ENCODE measurements around the gene ALKBH5. TPM values are rescaled to one million over a fixed set of nuclear protein-coding genes. Genes with fewer than 3 reads are reported as not detected.

The ALKBH5 gene
- total RNA-seq, 2 experiments from 2014 or later, result 99.3 to 125 TPM

DNA sequence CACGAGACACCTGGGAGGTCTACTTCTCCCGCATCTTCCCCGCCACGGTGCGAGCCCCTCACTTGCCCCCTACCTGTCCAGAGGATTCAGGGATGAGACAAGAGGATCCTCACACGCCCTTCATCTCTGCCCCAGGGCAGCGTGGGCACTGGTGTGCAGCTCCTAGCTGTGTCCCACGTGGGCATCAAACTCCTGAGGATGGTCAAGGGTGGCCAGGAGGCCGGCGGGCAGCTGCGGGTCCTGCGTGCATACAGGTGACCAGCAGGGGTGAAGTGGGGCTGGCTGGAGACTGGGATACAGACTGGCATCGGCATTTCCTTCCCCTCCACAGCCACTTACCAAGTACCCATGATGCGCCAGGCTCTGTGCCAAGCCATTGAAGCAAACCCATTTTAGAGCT, 28.4 kb upstream of the ALKBH5 start:
- H3K27ac ChIP-seq (ENCODE audit: low read depth, low read length, poor library complexity, severe bottlenecking), result no peak overlapping the region
- POLR2A ChIA-PET, result interaction anchor here (0.6 kb wide), 1 partner anchor 25 kb away, joined by 3 read pairs; no protein-coding TSS in a partner anchor
- H2AFZ ChIP-seq (ENCODE audit: low read length), result no peak overlapping the region
- DNase-seq (ENCODE audit: low spot score), result no peak
- H3K9me3 ChIP-seq (ENCODE audit: low read length), result no peaks in the 10 kb centered on the region
- H3K4me1 ChIP-seq (ENCODE audit: insufficient read depth, low read length, poor library complexity, severe bottlenecking), result peaks cover 27% of the 10 kb centered on the region
- CTCF ChIA-PET (ENCODE audit: unreplicated experiment), result interaction anchor here (1.3 kb wide), 1 partner anchor 11 kb away, joined by 3 read pairs; no protein-coding TSS in a partner anchor
- no TSS peak for BruUV-seq (replicated peaks)
- H3K79me2 ChIP-seq (ENCODE audit: insufficient read depth, low read depth, low read length), result no peaks in the 10 kb centered on the region
- no peak overlapping the region for H3K4me2 ChIP-seq (ENCODE audit: low read length)
- no peak for TF ChIP-seq EZH2phosphoT487 (IDR thresholded peaks at IDR 0.05; ENCODE audit: borderline replicate concordance, low read depth, low read length)
- TF ChIP-seq, protein P1, sequence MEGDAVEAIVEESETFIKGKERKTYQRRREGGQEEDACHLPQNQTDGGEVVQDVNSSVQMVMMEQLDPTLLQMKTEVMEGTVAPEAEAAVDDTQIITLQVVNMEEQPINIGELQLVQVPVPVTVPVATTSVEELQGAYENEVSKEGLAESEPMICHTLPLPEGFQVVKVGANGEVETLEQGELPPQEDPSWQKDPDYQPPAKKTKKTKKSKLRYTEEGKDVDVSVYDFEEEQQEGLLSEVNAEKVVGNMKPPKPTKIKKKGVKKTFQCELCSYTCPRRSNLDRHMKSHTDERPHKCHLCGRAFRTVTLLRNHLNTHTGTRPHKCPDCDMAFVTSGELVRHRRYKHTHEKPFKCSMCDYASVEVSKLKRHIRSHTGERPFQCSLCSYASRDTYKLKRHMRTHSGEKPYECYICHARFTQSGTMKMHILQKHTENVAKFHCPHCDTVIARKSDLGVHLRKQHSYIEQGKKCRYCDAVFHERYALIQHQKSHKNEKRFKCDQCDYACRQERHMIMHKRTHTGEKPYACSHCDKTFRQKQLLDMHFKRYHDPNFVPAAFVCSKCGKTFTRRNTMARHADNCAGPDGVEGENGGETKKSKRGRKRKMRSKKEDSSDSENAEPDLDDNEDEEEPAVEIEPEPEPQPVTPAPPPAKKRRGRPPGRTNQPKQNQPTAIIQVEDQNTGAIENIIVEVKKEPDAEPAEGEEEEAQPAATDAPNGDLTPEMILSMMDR (conservative IDR thresholded peaks at IDR 0.05; ENCODE audit: low read length), result no peak
- intact Hi-C loops (cut with micrococcal nuclease; ENCODE audit: unreplicated experiment), result loop anchor here (10.0 kb wide), 1 partner anchor 60 kb away; no protein-coding TSS in a partner anchor
- no peaks in the 10 kb centered on the region for H4K20me1 ChIP-seq (ENCODE audit: insufficient read depth, low read length)
- H3K9me2 ChIP-seq (ENCODE audit: insufficient read depth, low read length), result no peaks in the 10 kb centered on the region
- no peaks in the 10 kb centered on the region for H3K36me3 ChIP-seq (ENCODE audit: insufficient read depth, low read length)
- no peak overlapping the region for H3K4me3 ChIP-seq (ENCODE audit: low read depth, low read length, poor library complexity, severe bottlenecking)

DNA sequence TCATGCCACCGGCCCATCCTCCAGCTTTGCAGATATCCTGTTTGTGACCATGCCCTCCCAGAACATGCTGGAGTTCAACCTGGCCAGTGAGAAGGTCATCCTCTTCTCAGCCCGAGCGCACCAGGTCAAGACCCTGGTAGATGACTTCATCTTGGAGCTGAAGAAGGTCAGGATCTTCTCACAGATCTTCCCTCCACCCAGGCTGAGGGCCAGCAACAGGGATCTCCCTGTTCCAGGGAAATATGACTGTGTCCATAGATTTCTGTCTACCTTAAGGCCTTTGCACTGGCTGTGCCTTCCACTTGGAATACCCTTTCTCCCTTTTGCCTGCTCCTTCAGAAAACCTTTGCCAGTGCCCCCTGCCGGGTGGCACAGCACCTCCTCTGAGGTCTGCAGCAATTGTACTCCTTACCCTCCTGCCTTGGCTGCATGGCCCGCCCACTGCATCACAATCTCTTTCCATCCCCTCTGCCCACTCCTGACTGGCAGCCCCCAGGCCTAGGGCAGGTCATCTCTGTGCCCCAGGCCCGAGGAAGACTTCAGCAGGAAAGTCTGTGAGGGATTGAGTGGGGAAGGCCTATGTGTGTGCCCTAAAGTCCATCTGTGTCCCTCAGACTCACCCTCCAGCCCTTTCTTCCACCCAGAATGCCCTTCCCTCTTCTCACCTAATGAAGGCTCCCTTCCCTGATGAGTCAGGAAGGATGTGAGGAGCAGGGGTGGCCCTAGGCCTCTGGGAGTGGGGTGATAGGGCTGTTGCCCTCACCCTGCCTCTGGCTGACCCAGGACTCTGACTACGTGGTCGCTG, 27.3 kb upstream of the ALKBH5 start:
- no peak overlapping the region for H3K4me2 ChIP-seq (ENCODE audit: low read length)
- H2AFZ ChIP-seq (ENCODE audit: low read length), result no peak overlapping the region
- no TSS peak for BruUV-seq (replicated peaks)

More for the DNA sequence above, 27.3 kb upstream of the ALKBH5 start:
- TF ChIP-seq, protein P1 (conservative IDR thresholded peaks at IDR 0.05; ENCODE audit: low read length), result peak; percentile 60
- no peak for TF ChIP-seq EZH2phosphoT487 (IDR thresholded peaks at IDR 0.05; ENCODE audit: borderline replicate concordance, low read depth, low read length)
- peaks cover 33% of the 10 kb centered on the region for H3K4me1 ChIP-seq (ENCODE audit: insufficient read depth, low read length, poor library complexity, severe bottlenecking)
- DNase-seq (ENCODE audit: low spot score), result no peak
- no peaks in the 10 kb centered on the region for H4K20me1 ChIP-seq (ENCODE audit: insufficient read depth, low read length)
- CTCF ChIA-PET (ENCODE audit: unreplicated experiment), result interaction anchor here (1.3 kb wide), 1 partner anchor 10 kb away, joined by 3 read pairs; no protein-coding TSS in a partner anchor
- H3K36me3 ChIP-seq (ENCODE audit: insufficient read depth, low read length), result no peaks in the 10 kb centered on the region
- H3K9me2 ChIP-seq (ENCODE audit: insufficient read depth, low read length), result no peaks in the 10 kb centered on the region
- intact Hi-C loops (cut with micrococcal nuclease; ENCODE audit: unreplicated experiment), result loop anchor here (10.0 kb wide), 1 partner anchor 62 kb away; no protein-coding TSS in a partner anchor
- POLR2A ChIA-PET, result no interaction called here
- no peaks in the 10 kb centered on the region for H3K79me2 ChIP-seq (ENCODE audit: insufficient read depth, low read depth, low read length)
- H3K4me3 ChIP-seq (ENCODE audit: low read depth, low read length, poor library complexity, severe bottlenecking), result no peak overlapping the region
- no peak overlapping the region for H3K27ac ChIP-seq (ENCODE audit: low read depth, low read length, poor library complexity, severe bottlenecking)
- H3K9me3 ChIP-seq (ENCODE audit: low read length), result no peaks in the 10 kb centered on the region

Data from OCI-LY7 (cell line).